ENCODE measurements around the gene YY2.
"Not testable (repeated sequence)": the region's sequence is repeated elsewhere in the genome, so short reads cannot be mapped to it uniquely, and the experiment has no call there.

The YY2 gene

DNA sequence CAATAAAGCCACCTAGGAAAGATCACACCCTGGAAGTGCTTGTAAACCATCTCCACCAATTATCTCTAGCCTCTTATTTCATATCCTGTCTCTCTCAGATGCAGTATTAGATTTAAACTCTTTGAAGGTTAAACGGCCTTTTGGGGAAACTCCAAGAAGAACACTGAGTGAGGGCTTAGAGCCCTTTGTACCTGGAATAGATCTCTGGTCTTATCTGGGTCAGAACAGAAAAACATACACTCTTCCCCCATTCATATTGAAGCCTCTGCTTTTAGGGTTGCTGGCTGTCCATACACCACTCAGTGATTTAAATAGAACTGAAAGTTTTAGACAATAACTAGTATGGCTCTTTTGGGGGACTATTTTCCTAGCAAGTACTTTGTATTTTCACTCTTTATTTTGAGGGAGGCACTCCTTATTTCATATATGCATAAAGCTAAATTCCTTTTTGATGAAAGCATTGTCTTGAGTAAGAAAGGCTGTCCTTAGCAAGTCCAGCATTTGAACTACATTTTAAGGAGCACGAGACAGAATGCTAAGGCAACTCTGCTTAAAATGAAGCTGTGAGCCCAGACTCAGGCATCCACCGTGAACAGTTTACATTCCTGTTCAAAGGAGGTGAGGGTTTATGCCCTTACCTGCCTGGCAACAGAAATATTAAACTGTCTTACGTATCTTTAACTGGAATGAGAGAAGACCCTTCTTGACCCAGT is 17.4 kb downstream of the YY2 start:
- no peaks in the 10 kb centered on the region for H3K9me2 ChIP-seq (replicated peaks; ENCODE audit: control insufficient read depth, low read length)
- H3K4me3 ChIP-seq (ENCODE audit: low read length) = no peak overlapping the region

DNA sequence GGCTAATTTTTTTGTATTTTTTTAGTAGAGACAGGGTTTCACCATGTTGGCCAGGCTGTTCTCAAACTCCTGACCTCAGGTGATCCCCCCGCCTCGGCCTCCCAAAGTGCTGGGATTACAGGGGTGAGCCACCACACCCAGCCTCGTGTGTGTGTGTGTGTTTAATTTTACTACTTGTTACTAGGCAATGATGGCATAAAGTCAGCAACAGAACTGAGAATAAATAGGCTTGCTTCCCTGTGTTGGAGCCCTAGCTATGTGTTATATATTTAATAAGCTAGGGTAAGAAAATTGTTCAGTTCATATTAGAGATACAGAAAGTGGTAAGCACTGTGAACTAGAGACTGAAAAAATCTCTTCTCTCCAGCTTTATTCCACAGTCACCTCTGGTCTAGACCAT is 18.4 kb downstream of the YY2 start:
- not testable (repeated sequence) for H4K20me1 ChIP-seq (ENCODE audit: control insufficient read depth, insufficient read depth, low read depth, low read length); H3K27me3 ChIP-seq (ENCODE audit: control insufficient read depth, low read length); H3K9me2 ChIP-seq (replicated peaks; ENCODE audit: control insufficient read depth, low read length); H3K27ac ChIP-seq (ENCODE audit: low read depth, low read length); H3K4me3 ChIP-seq (ENCODE audit: low read length); H3F3A ChIP-seq (ENCODE audit: control insufficient read depth, insufficient read depth); H3K4me2 ChIP-seq (ENCODE audit: low read length); H3K9me3 ChIP-seq (ENCODE audit: control insufficient read depth, insufficient read depth, low read length); H3K4me1 ChIP-seq (ENCODE audit: control insufficient read depth, low read length); H3K79me2 ChIP-seq (ENCODE audit: control insufficient read depth, low read length); H3K36me3 ChIP-seq (ENCODE audit: control insufficient read depth, low read length)

More for the DNA sequence above, 17.4 kb downstream of the YY2 start:
- Histone ChIP-seq H4K20me1 (ENCODE audit: control insufficient read depth, insufficient read depth, low read depth, low read length) (no peaks in the 10 kb centered on the region), H3F3A (ENCODE audit: control insufficient read depth, insufficient read depth) (no peaks in the 10 kb centered on the region), H3K4me2 (ENCODE audit: low read length) (no peak overlapping the region), H3K79me2 (ENCODE audit: control insufficient read depth, low read length) (no peaks in the 10 kb centered on the region), H3K4me1 (ENCODE audit: control insufficient read depth, low read length) (no peaks in the 10 kb centered on the region), H3K9me3 (ENCODE audit: control insufficient read depth, insufficient read depth, low read length) (no peaks in the 10 kb centered on the region), H3K36me3 (ENCODE audit: control insufficient read depth, low read length) (no peaks in the 10 kb centered on the region), H3K27ac (ENCODE audit: low read depth, low read length) (no peak overlapping the region), H3K27me3 (ENCODE audit: control insufficient read depth, low read length) (no peaks in the 10 kb centered on the region)
- TF ChIP-seq, protein P1, sequence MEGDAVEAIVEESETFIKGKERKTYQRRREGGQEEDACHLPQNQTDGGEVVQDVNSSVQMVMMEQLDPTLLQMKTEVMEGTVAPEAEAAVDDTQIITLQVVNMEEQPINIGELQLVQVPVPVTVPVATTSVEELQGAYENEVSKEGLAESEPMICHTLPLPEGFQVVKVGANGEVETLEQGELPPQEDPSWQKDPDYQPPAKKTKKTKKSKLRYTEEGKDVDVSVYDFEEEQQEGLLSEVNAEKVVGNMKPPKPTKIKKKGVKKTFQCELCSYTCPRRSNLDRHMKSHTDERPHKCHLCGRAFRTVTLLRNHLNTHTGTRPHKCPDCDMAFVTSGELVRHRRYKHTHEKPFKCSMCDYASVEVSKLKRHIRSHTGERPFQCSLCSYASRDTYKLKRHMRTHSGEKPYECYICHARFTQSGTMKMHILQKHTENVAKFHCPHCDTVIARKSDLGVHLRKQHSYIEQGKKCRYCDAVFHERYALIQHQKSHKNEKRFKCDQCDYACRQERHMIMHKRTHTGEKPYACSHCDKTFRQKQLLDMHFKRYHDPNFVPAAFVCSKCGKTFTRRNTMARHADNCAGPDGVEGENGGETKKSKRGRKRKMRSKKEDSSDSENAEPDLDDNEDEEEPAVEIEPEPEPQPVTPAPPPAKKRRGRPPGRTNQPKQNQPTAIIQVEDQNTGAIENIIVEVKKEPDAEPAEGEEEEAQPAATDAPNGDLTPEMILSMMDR (IDR thresholded peaks at IDR 0.05; ENCODE audit: low read depth, low read length, poor library complexity, severe bottlenecking) = no peak
- no peak for TF ChIP-seq EZH2phosphoT487 (IDR thresholded peaks at IDR 0.05; ENCODE audit: borderline replicate concordance, low read length)

DNA sequence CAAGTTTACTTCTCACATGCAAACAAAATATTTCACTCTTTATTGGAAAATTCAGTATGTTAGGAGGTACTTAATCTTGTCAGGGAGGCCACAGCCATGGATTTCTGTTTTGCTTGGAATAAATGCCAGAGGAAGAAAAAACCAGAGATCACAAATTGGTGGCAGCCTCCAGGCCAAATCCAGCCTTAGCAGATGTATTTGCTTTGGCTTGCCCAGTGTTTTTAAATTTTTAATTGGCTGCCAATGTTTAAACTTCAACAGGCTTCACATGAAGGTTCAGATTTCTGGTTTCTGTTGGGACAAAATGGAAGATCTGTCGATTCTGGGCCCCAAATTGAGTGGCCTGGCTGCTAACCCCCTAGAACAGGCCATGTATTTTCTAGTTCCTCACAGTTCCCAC is 19.2 kb downstream of the YY2 start:
- Histone ChIP-seq H3K36me3 (ENCODE audit: control insufficient read depth, low read length) (no peaks in the 10 kb centered on the region), H4K20me1 (ENCODE audit: control insufficient read depth, insufficient read depth, low read depth, low read length) (no peaks in the 10 kb centered on the region), H3F3A (ENCODE audit: control insufficient read depth, insufficient read depth) (no peaks in the 10 kb centered on the region), H3K4me1 (ENCODE audit: control insufficient read depth, low read length) (no peaks in the 10 kb centered on the region), H3K4me3 (ENCODE audit: low read length) (no peak overlapping the region), H3K79me2 (ENCODE audit: control insufficient read depth, low read length) (no peaks in the 10 kb centered on the region), H3K9me3 (ENCODE audit: control insufficient read depth, insufficient read depth, low read length) (no peaks in the 10 kb centered on the region), H3K27ac (ENCODE audit: low read depth, low read length) (no peak overlapping the region), H3K4me2 (ENCODE audit: low read length) (no peak overlapping the region), H3K9me2 (replicated peaks; ENCODE audit: control insufficient read depth, low read length) (no peaks in the 10 kb centered on the region), H3K27me3 (ENCODE audit: control insufficient read depth, low read length) (no peaks in the 10 kb centered on the region)
- TF ChIP-seq, protein P1 (IDR thresholded peaks at IDR 0.05; ENCODE audit: low read depth, low read length, poor library complexity, severe bottlenecking) = no peak
- TF ChIP-seq EZH2phosphoT487 (IDR thresholded peaks at IDR 0.05; ENCODE audit: borderline replicate concordance, low read length) = no peak

DNA sequence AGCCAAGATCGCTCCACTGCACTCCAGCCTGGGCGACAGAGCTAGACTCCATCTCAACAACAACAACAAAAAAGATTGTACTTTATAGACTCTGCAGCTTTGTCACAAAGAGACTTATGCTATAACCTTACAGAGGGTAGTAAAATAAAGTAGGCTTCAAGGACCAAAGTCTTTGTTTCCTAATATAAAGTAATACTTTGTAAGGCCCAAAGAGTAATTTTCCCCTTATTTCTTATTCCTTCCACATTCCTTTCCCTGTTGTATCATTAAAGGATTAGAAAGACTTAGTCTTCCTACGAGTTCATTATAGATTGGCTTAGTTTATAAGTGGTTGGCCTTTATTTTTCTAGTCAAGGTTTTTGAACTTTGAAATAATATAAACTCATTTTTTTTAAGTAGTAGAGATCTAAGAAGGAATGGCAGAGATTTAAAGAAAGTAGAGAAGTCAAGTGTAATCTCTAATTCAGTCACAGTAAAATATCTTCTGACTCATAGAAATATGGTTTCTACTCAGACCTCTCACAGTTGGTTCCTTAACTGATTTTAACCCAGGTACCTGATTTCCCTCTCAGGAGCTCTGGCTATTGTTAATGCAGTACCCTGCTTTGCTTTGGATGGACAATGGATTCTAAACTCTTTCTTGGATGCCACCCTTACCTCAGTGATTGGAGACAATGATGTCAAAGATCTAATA is 26.2 kb downstream of the YY2 start:
- no peaks in the 10 kb centered on the region for H3K9me2 ChIP-seq (replicated peaks; ENCODE audit: control insufficient read depth, low read length)
- no peaks in the 10 kb centered on the region for H3F3A ChIP-seq (ENCODE audit: control insufficient read depth, insufficient read depth)
- no peak overlapping the region for H3K4me2 ChIP-seq (ENCODE audit: low read length)
- H3K4me1 ChIP-seq (ENCODE audit: control insufficient read depth, low read length) = no peaks in the 10 kb centered on the region
- H4K20me1 ChIP-seq (ENCODE audit: control insufficient read depth, insufficient read depth, low read depth, low read length) = no peaks in the 10 kb centered on the region
- TF ChIP-seq, protein P1 (IDR thresholded peaks at IDR 0.05; ENCODE audit: low read depth, low read length, poor library complexity, severe bottlenecking) = no peak
- TF ChIP-seq EZH2phosphoT487 (IDR thresholded peaks at IDR 0.05; ENCODE audit: borderline replicate concordance, low read length) = no peak
- H3K4me3 ChIP-seq (ENCODE audit: low read length) = no peak overlapping the region
- no peaks in the 10 kb centered on the region for H3K27me3 ChIP-seq (ENCODE audit: control insufficient read depth, low read length)
- H3K27ac ChIP-seq (ENCODE audit: low read depth, low read length) = no peak overlapping the region
- peaks cover 2% of the 10 kb centered on the region; the same call in 1 of the 2 replicates for H3K36me3 ChIP-seq (ENCODE audit: control insufficient read depth, low read length)
- H3K9me3 ChIP-seq (ENCODE audit: control insufficient read depth, insufficient read depth, low read length) = no peaks in the 10 kb centered on the region
- no peaks in the 10 kb centered on the region for H3K79me2 ChIP-seq (ENCODE audit: control insufficient read depth, low read length)

Measured in DOHH2 (cell line).